NCI-H2107 (cell line): ENCODE measurements around the gene KCNAB2.

Experiments used
- DNase-seq: peaks from one replicate; lab custom pipeline; 2025; lab: John Stamatoyannopoulos, UW

Gene KCNAB2

GRCh38 chr1:6129313-6129712, 83.6 kb downstream of the KCNAB2 start:
- DNase-seq: no peak

GRCh38 chr1:6130036-6130435, 84.3 kb downstream of the KCNAB2 start:
- no peak for DNase-seq

- DNase-seq: no peak
Measured at GRCh38 chr1:6130596-6130995, 84.9 kb downstream of the KCNAB2 start.

GRCh38 chr1:6131561-6131960, 85.9 kb downstream of the KCNAB2 start:
- no peak for DNase-seq

GRCh38 chr1:6133146-6133895, 87.6 kb downstream of the KCNAB2 start:
- no peak for DNase-seq

- DNase-seq: no peak
Measured at GRCh38 chr1:6134206-6134605, 88.5 kb downstream of the KCNAB2 start.

GRCh38 chr1:6134741-6135510, 89.2 kb downstream of the KCNAB2 start:
- no peak for DNase-seq

- DNase-seq: no peak
Measured at GRCh38 chr1:6136516-6137220, 91.0 kb downstream of the KCNAB2 start.

- DNase-seq: no peak
Measured at GRCh38 chr1:6137758-6138157, 92.1 kb downstream of the KCNAB2 start.

- no peak for DNase-seq
Measured at GRCh38 chr1:6140413-6140812, 94.7 kb downstream of the KCNAB2 start.

- no peak for DNase-seq
Measured at GRCh38 chr1:6141592-6141991, 95.9 kb downstream of the KCNAB2 start.

- DNase-seq: no peak
Measured at GRCh38 chr1:6142036-6142621, 96.4 kb downstream of the KCNAB2 start.

- no peak for DNase-seq
Measured at GRCh38 chr1:6142734-6143133, 97.0 kb downstream of the KCNAB2 start.

GRCh38 chr1:6143395-6143794, 97.7 kb downstream of the KCNAB2 start:
- DNase-seq: no peak

- no peak for DNase-seq
Measured at GRCh38 chr1:6144175-6144574, 98.5 kb downstream of the KCNAB2 start.

GRCh38 chr1:6144647-6145395, 99.1 kb downstream of the KCNAB2 start:
- DNase-seq: no peak

GRCh38 chr1:6145396-6145750, 99.7 kb downstream of the KCNAB2 start:
- no peak for DNase-seq

GRCh38 chr1:6145864-6146410, 100.2 kb downstream of the KCNAB2 start:
- no peak for DNase-seq

GRCh38 chr1:6148497-6149241, 103.0 kb downstream of the KCNAB2 start:
- DNase-seq: no peak

- DNase-seq: no peak
Measured at GRCh38 chr1:6149597-6149996, 103.9 kb downstream of the KCNAB2 start.
